Neural cell (in vitro differentiated cells): ENCODE results near the gene PIP4K2A. TPM values are rescaled to one million over a fixed set of nuclear protein-coding genes. Genes with fewer than 3 reads are reported as not detected.

Experiments used
- H2AFZ ChIP-seq: fragments of 200-600, 300-800 bp; sonication (generic), shearing (Covaris generic); 2 replicates; pipeline ENCODE4 v1.6.0; 2014; ENCODE audit warnings: low read depth, mild to moderate bottlenecking, antibody characterized with exemption, low read length, moderate library complexity
- H3F3A ChIP-seq: fragments of 200-600 bp; shearing (Covaris generic); 2 replicates; pipeline ENCODE4 v1.6.1; 2016; ENCODE audit warnings: mild to moderate bottlenecking, moderate library complexity, mixed read lengths, antibody characterized with exemption, low read length; ENCODE audit not compliant: insufficient read depth, poor library complexity, severe bottlenecking
- H3K27ac ChIP-seq: fragments of 200-600, 300-800 bp; sonication (generic), shearing (Covaris generic); 2 replicates; pipeline ENCODE4 v1.5.1; 2014; ENCODE audit warnings: mild to moderate bottlenecking, low read length, moderate library complexity
- H3K27me3 ChIP-seq: fragments of 300-800, 200-600 bp; sonication (generic), shearing (Covaris generic); 2 replicates; pipeline ENCODE4 v1.6.0; 2014; ENCODE audit warnings: mild to moderate bottlenecking, low read depth, low read length, moderate library complexity; ENCODE audit not compliant: insufficient read depth
- H3K36me3 ChIP-seq: fragments of 300-800, 200-600 bp; sonication (generic), shearing (Covaris generic); 2 replicates; pipeline ENCODE4 v1.5.1; 2014; ENCODE audit warnings: mild to moderate bottlenecking, antibody characterized with exemption, low read length, moderate library complexity; ENCODE audit not compliant: insufficient read depth
- H3K4me2 ChIP-seq: fragments of 300-800, 200-600 bp; sonication (generic), shearing (Covaris generic); 2 replicates; pipeline ENCODE4 v1.6.0; 2014; ENCODE audit warnings: mild to moderate bottlenecking, low read length
- H3K4me3 ChIP-seq: fragments of 300-800, 200-600 bp; sonication (generic), shearing (Covaris generic); 2 replicates; pipeline ENCODE4 v1.5.1; 2014; ENCODE audit warnings: mild to moderate bottlenecking, low read length, moderate library complexity
- H3K79me2 ChIP-seq: fragments of 200-600 bp; shearing (Covaris generic); replicated peaks from 2 replicates; pipeline ENCODE4 v1.6.0; 2014; ENCODE audit warnings: mild to moderate bottlenecking, low read length, moderate library complexity; ENCODE audit not compliant: insufficient read depth
- H3K9ac ChIP-seq: fragments of 300-800, 200-600 bp; sonication (generic), shearing (Covaris generic); 2 replicates; pipeline ENCODE4 v1.6.1; 2016; ENCODE audit warnings: mild to moderate bottlenecking, low read length, mixed read lengths
- H3K9me2 ChIP-seq: fragments of 200-600 bp; shearing (Covaris generic); 2 replicates; pipeline ENCODE4 v1.6.1; 2016; ENCODE audit warnings: mild to moderate bottlenecking, low read length, mixed read lengths; ENCODE audit not compliant: insufficient read depth
- H3K9me3 ChIP-seq: fragments of 200-600, 300-800 bp; sonication (generic), shearing (Covaris generic); 2 replicates; pipeline ENCODE4 v1.6.1; 2016; ENCODE audit warnings: mild to moderate bottlenecking, mixed run types, low read length, moderate library complexity, mixed read lengths
- H4K20me1 ChIP-seq: fragments of 200-600 bp; shearing (Covaris generic); 2 replicates; pipeline ENCODE4 v1.6.1; 2016; ENCODE audit warnings: mild to moderate bottlenecking, mixed run types; ENCODE audit not compliant: insufficient read depth
- EP300 ChIP-seq: fragments of 450-650 bp; conservative IDR thresholded peaks from 2 replicates; pipeline ENCODE4 v1.6.1; 2014; ENCODE audit warnings: antibody characterized with exemption, mild to moderate bottlenecking, moderate library complexity; ENCODE audit not compliant: poor library complexity, severe bottlenecking
- EZH2 ChIP-seq: fragments of 200-600, 300-800 bp; shearing (Covaris generic), sonication (generic); IDR thresholded peaks from 2 replicates; pipeline ENCODE4 v1.6.1; 2014; ENCODE audit warnings: antibody characterized with exemption, low read length, borderline replicate concordance, mild to moderate bottlenecking; ENCODE audit not compliant: insufficient read depth, poor library complexity, severe bottlenecking
- MXI1 ChIP-seq: fragments of 450-650 bp; conservative IDR thresholded peaks from 2 replicates; pipeline ENCODE4 v1.6.1; 2014; ENCODE audit warnings: antibody characterized with exemption, mild to moderate bottlenecking; ENCODE audit not compliant: poor library complexity, severe bottlenecking
- POLR2AphosphoS5 ChIP-seq: IDR thresholded peaks from 2 replicates; pipeline ENCODE4 v1.6.1; 2012
- RAD21 ChIP-seq: fragments of 450-650 bp; conservative IDR thresholded peaks from 2 replicates; pipeline ENCODE4 v1.6.1; 2014; ENCODE audit warnings: antibody characterized with exemption, mild to moderate bottlenecking, moderate library complexity
- SMC3 ChIP-seq: fragments of 450-650 bp; conservative IDR thresholded peaks from 2 replicates; pipeline ENCODE4 v1.6.1; 2014; ENCODE audit warnings: antibody characterized with exemption, mild to moderate bottlenecking, moderate library complexity; ENCODE audit not compliant: poor library complexity
- TAF1 ChIP-seq: IDR thresholded peaks from 2 replicates; pipeline ENCODE4 v1.6.1; 2012; ENCODE audit warnings: low read depth
- polyA plus RNA-seq: library from polyadenylated mRNA; depleted of rRNA; stranded (reverse); fragments of >200 nt; gene quantifications from 2 replicates; pipeline ENCODE4 v1.2.3, GENCODE V29; 2014
- TF ChIP-seq, protein P1 (sequence below): IDR thresholded peaks from 2 replicates; pipeline ENCODE4 v1.6.1; 2012; ENCODE audit warnings: borderline replicate concordance
- TF ChIP-seq, protein P2 (sequence below): fragments of 450-650 bp; IDR thresholded peaks from 2 replicates; pipeline ENCODE4 v1.5.1; 2014; ENCODE audit warnings: antibody characterized with exemption, mild to moderate bottlenecking, moderate library complexity; ENCODE audit not compliant: poor library complexity, severe bottlenecking

PIP4K2A gene
- polyA plus RNA-seq, 1 donor from 2014 or later: 12.6 TPM

DNA sequence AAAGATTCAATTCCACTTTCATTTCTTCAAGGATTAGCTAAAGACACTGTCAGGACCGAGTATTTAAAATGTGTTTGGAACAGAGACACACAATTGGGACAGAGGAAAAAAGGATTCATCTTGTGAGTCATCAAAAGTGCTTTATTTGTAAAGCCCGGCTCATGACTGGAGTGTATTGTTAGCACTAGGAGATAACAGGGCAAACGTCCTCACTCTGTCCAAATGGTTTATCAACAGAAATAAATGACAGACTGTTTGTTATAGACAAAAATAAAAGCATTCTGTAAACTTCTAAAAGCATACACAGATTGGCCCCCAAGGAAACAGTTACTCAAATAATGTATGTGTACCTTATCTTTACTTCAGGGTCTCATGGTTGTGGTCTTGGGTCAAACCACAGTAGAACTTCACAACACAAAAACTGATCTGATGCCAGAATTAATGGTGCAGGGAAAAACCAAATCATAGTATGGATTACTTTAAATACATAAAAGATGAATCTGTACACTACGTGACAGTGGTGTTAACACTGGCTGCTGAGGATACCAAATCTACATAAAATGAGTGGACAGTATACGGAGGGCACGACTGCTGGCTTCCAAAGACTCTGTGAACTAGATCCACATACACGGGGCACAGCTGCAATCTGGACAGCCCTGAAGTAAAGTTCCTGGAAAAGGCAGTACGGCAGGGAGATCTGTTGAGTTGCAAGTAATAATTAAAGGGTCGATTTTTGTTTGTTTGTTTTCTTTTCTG is 179.4 kb downstream of the PIP4K2A start:
- Histone ChIP-seq H3K4me3 (no peak overlapping the region), H3K9ac (no peak overlapping the region), H3K36me3 (no peaks in the 10 kb centered on the region), H3K27ac (no peak overlapping the region), H3K4me2 (no peak overlapping the region), H3F3A (no peaks in the 10 kb centered on the region), H2AFZ (no peak overlapping the region), H3K9me2 (no peaks in the 10 kb centered on the region), H4K20me1 (no peaks in the 10 kb centered on the region), H3K27me3 (no peaks in the 10 kb centered on the region), H3K79me2 (no peaks in the 10 kb centered on the region), H3K9me3 (no peaks in the 10 kb centered on the region)
- no peak for TF ChIP-seq MXI1
- no peak for TF ChIP-seq TAF1

DNA sequence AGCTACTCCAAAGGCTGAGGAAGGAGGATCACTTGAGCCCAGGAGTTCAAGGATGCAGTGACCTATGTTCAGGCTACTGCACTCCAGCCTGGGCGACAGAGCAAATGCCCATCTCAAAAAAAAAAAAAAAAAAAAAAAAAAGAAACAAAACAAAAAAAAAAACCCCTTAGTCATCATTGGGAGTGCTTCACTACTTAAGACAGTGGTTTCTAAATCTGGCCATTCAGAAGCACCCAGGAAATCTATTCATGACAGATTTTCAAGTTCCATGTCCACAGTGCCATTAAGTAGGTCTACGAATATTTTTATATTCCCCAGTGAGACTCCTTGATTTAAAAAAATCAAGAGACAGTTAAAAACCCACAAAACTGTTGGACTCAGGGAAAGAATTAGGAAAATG is 182.9 kb downstream of the PIP4K2A start:
- Histone ChIP-seq H3K4me2 (no peak overlapping the region), H4K20me1 (no peaks in the 10 kb centered on the region), H3K27ac (no peak overlapping the region), H2AFZ (no peak overlapping the region), H3K27me3 (no peaks in the 10 kb centered on the region), H3K79me2 (no peaks in the 10 kb centered on the region), H3K36me3 (no peaks in the 10 kb centered on the region), H3F3A (no peaks in the 10 kb centered on the region), H3K4me3 (no peak overlapping the region), H3K9me3 (no peaks in the 10 kb centered on the region), H3K9ac (no peak overlapping the region), H3K9me2 (no peaks in the 10 kb centered on the region)
- TF ChIP-seq POLR2AphosphoS5: no peak
- TF ChIP-seq EP300: no peak
- TF ChIP-seq TAF1: no peak
- TF ChIP-seq, protein P1, sequence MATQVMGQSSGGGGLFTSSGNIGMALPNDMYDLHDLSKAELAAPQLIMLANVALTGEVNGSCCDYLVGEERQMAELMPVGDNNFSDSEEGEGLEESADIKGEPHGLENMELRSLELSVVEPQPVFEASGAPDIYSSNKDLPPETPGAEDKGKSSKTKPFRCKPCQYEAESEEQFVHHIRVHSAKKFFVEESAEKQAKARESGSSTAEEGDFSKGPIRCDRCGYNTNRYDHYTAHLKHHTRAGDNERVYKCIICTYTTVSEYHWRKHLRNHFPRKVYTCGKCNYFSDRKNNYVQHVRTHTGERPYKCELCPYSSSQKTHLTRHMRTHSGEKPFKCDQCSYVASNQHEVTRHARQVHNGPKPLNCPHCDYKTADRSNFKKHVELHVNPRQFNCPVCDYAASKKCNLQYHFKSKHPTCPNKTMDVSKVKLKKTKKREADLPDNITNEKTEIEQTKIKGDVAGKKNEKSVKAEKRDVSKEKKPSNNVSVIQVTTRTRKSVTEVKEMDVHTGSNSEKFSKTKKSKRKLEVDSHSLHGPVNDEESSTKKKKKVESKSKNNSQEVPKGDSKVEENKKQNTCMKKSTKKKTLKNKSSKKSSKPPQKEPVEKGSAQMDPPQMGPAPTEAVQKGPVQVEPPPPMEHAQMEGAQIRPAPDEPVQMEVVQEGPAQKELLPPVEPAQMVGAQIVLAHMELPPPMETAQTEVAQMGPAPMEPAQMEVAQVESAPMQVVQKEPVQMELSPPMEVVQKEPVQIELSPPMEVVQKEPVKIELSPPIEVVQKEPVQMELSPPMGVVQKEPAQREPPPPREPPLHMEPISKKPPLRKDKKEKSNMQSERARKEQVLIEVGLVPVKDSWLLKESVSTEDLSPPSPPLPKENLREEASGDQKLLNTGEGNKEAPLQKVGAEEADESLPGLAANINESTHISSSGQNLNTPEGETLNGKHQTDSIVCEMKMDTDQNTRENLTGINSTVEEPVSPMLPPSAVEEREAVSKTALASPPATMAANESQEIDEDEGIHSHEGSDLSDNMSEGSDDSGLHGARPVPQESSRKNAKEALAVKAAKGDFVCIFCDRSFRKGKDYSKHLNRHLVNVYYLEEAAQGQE: no peak
- TF ChIP-seq RAD21: no peak
- no peak for TF ChIP-seq MXI1
- TF ChIP-seq SMC3: no peak
- TF ChIP-seq EZH2: no peak
- TF ChIP-seq, protein P2, sequence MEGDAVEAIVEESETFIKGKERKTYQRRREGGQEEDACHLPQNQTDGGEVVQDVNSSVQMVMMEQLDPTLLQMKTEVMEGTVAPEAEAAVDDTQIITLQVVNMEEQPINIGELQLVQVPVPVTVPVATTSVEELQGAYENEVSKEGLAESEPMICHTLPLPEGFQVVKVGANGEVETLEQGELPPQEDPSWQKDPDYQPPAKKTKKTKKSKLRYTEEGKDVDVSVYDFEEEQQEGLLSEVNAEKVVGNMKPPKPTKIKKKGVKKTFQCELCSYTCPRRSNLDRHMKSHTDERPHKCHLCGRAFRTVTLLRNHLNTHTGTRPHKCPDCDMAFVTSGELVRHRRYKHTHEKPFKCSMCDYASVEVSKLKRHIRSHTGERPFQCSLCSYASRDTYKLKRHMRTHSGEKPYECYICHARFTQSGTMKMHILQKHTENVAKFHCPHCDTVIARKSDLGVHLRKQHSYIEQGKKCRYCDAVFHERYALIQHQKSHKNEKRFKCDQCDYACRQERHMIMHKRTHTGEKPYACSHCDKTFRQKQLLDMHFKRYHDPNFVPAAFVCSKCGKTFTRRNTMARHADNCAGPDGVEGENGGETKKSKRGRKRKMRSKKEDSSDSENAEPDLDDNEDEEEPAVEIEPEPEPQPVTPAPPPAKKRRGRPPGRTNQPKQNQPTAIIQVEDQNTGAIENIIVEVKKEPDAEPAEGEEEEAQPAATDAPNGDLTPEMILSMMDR: no peak
